ENCODE data around the gene ANKS6. TPM values are rescaled to one million over a fixed set of nuclear protein-coding genes. Genes with fewer than 3 reads are reported as not detected.

Gene ANKS6
- total RNA-seq, 1 experiment from 2014 or later, result 19.6 TPM

GRCh38 chr9:98726735-98727134 lies 69.6 kb downstream of the ANKS6 start:
- no TSS peak for BruUV-seq (replicated peaks)
- Histone ChIP-seq H3K27ac (ENCODE audit: low read length) (no peak overlapping the region), H3K27me3 (ENCODE audit: control insufficient read depth, insufficient read depth, low read length) (peaks cover 6% of the 10 kb centered on the region; the same call in 1 of the 2 replicates), H3K4me3 (ENCODE audit: low read depth in 2 of 2, low read length in 2 of 2) (no peak overlapping the region), H3K36me3 (ENCODE audit: control insufficient read depth, insufficient read depth, low read length) (no peaks in the 10 kb centered on the region), H3K9me3 (ENCODE audit: control insufficient read depth, insufficient read depth, low read depth, low read length) (no peaks in the 10 kb centered on the region), H3K4me1 (ENCODE audit: control insufficient read depth, insufficient read depth, low read length) (no peaks in the 10 kb centered on the region)
- no peak for ATAC-seq
- no peak for TF ChIP-seq REST (IDR thresholded peaks at IDR 0.05; ENCODE audit: insufficient read depth in 1 of 2, low read depth in 2 of 2, low read length in 1 of 2)
- TF ChIP-seq TCF7L2 (IDR thresholded peaks at IDR 0.05; ENCODE audit: low read depth, low read length), result no peak
- no peak for TF ChIP-seq POLR2AphosphoS5 (IDR thresholded peaks at IDR 0.05; ENCODE audit: low read depth, low read length)
- no peak for TF ChIP-seq CTCF (IDR thresholded peaks at IDR 0.05)
- TF ChIP-seq SIN3A (IDR thresholded peaks at IDR 0.05; ENCODE audit: borderline replicate concordance, insufficient read depth, low read depth, low read length), result no peak
- ChIA-PET POLR2A (no interaction called here), CTCF (no interaction called here)
- in situ Hi-C loops (cut with HindIII; ENCODE audit: low pct_unique_long_range_greater_than_20kb, low sequenced_read_pairs), result no loop called here
- no peak for DNase-seq (ENCODE audit: low read depth, low spot score)
- intact Hi-C loops (cut with micrococcal nuclease; ENCODE audit: unreplicated experiment), result no loop called here

GRCh38 chr9:98724810-98725530 lies 71.4 kb downstream of the ANKS6 start:
- Histone ChIP-seq H3K9me3 (ENCODE audit: control insufficient read depth, insufficient read depth, low read depth, low read length) (no peaks in the 10 kb centered on the region), H3K27ac (ENCODE audit: low read length) (no peak overlapping the region), H3K4me3 (ENCODE audit: low read depth in 2 of 2, low read length in 2 of 2) (no peak overlapping the region), H3K4me1 (ENCODE audit: control insufficient read depth, insufficient read depth, low read length) (no peaks in the 10 kb centered on the region), H3K36me3 (ENCODE audit: control insufficient read depth, insufficient read depth, low read length) (no peaks in the 10 kb centered on the region), H3K27me3 (ENCODE audit: control insufficient read depth, insufficient read depth, low read length) (peaks cover 6% of the 10 kb centered on the region; the same call in 1 of the 2 replicates)
- intact Hi-C loops (cut with micrococcal nuclease; ENCODE audit: unreplicated experiment), result no loop called here
- CTCF ChIA-PET, result no interaction called here
- no peak for DNase-seq (ENCODE audit: low read depth, low spot score)
- in situ Hi-C loops (cut with HindIII; ENCODE audit: low pct_unique_long_range_greater_than_20kb, low sequenced_read_pairs), result no loop called here
- TF ChIP-seq TCF7L2 (IDR thresholded peaks at IDR 0.05; ENCODE audit: low read depth, low read length) (no peak), POLR2AphosphoS5 (IDR thresholded peaks at IDR 0.05; ENCODE audit: low read depth, low read length) (no peak), REST (IDR thresholded peaks at IDR 0.05; ENCODE audit: insufficient read depth in 1 of 2, low read depth in 2 of 2, low read length in 1 of 2) (no peak), SIN3A (IDR thresholded peaks at IDR 0.05; ENCODE audit: borderline replicate concordance, insufficient read depth, low read depth, low read length) (no peak), CTCF (IDR thresholded peaks at IDR 0.05) (no peak)
- ATAC-seq, result no peak
- POLR2A ChIA-PET, result no interaction called here
- no TSS peak for BruUV-seq (replicated peaks)
